IPS DF 19.7 (cell line): ENCODE results near the gene CENPVL2.
"Not testable (repeated sequence)": the region's sequence is repeated elsewhere in the genome, so short reads cannot be mapped to it uniquely, and the experiment has no call there.

ENCODE experiments used
- DNase-seq: peaks from one replicate; pipeline ENCODE4 v3.0.0-alpha.2; 2013; ENCODE audit warnings: low read depth, low spot score

The CENPVL2 gene

DNA sequence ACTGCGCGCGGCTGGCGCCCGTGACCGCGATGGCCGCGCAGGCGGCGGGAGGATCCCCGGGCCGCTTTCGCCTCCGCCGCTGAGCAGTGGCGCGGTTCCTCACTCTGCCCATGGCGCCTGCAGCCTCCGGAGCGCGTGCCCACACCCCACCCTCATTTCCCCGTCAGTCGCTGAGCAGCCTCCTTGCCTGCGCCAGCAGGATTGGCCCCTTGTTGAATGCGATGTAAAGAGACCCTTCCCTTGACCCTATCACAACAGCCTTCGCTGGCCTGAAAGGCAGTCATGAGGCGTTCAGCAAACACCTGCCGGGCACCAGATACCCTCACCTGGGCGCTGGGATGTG is at the start of gene CENPVL2:
TSS of gene CENPVL2 (minus strand) at position 112 of the 343 bp plus-strand sequence. CDS start at position 112, 0 bp downstream.
- not testable (repeated sequence) for DNase-seq

GRCh38 chrX:51728202-51728601 is 45.6 kb upstream of the CENPVL2 start:
- DNase-seq: no peak

GRCh38 chrX:51712943-51713647 is 30.5 kb upstream of the CENPVL2 start:
- DNase-seq: not testable (repeated sequence)

DNA sequence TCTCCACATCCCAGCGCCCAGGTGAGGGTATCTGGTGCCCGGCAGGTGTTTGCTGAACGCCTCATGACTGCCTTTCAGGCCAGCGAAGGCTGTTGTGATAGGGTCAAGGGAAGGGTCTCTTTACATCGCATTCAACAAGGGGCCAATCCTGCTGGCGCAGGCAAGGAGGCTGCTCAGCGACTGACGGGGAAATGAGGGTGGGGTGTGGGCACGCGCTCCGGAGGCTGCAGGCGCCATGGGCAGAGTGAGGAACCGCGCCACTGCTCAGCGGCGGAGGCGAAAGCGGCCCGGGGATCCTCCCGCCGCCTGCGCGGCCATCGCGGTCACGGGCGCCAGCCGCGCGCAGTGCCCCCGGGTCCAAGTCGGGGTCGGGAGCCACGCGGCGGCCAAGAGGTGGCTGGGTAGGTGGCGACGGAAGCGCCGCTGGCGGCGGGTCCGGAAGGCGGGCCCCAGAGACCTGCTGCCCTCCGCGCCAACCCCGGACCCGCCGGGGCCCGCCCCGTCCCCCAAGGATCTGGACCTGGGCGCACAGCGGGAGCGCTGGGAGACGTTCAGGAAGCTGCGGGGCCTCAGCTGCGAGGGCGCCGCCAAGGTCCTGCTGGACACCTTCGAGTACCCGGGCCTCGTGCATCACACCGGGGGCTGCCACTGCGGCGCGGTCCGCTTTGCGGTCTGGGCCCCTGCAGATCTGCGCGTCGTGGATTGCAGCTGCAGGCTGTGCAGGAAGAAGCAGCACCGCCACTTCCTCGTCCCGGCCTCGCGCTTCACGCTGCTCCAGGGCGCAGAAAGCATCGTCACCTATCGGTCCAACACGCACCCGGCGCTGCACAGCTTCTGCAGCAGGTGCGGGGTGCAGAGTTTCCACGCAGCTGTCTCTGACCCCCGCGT is 27.9 kb upstream of the CENPVL2 start, which contains the start of gene CENPVL1:
TSS of gene CENPVL1 (plus strand) at position 236 of the 888 bp plus-strand sequence. CDS start at position 236, 0 bp downstream.
- DNase-seq: not testable (repeated sequence)

DNA sequence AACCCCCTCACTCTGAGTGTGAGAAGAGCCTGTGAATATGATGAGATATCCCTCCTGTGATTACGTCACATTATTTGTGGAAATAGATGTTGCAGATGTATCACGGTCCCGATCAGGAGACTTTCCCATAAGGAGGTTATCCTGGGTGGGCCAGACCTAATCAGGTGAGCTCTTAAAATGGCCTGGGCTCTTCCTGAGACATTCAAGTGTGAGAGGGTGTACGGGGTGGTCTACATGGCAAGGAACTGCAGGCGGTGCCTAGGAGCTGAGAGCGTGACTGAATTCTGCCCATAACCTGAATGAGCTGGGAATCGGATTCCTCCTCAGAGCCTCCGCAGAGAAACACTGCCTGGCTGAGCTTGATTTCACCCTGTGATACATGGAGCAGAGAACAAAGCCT is 14.8 kb upstream of the CENPVL2 start:
- no peak for DNase-seq

GRCh38 chrX:51694254-51694653 is 11.6 kb upstream of the CENPVL2 start:
- no peak for DNase-seq

GRCh38 chrX:51681808-51682719 is 567 bp downstream of the CENPVL2 start:
- not testable (repeated sequence) for DNase-seq

DNA sequence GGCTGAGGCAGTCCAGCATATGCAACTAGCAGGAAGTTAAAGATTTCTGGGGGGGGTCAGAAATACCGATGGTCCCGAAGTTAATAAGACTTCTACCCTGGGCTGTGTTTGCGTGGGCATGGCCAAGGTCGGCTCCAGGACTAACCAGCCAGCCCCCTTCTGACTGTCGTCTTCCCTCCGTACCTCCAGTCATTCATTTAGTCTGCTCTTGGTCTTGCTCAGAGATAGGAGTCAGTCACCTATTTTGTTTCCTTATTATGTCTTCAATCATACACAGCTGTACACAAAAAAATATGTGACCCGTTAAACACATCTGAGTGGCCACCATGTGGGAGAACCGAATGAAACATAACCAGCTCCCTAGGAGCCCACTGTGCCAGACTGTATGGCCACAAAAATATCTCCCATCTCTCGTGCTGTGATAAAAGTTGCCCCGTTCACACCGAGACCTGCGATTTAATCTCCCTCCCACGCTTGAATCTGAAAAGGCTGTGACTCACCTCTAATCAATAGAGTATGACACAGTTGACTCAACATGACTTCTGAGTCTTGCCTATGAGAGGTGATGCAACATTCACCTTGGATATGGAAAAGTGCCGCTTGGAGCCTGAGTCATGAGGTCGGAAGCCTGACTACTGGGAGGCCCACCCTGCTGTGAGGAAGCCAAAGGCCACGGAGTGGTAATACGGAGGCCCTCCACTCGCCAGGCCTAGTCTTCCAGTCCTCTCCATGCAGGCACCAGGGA is 2.8 kb downstream of the CENPVL2 start:
- not testable (repeated sequence) for DNase-seq

DNA sequence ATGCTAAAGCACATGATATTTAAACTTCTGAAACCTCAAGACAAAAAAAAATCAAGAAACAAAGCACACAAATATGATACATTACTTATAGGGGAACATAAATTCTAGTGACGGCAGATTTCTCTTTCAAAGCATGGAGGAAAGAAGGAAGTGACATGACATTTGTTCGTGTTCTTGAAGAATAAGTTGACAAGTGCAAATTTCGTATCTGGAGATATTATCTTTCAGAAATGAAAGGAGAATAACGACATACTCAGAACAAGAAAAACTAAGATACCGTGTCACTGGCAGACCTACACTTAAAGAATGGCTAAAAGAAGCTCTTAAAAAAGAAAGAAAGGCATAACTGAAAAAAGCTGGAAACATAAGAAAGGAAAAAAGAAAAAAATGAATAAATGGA is 16.6 kb downstream of the CENPVL2 start:
- DNase-seq: no peak

GRCh38 chrX:51643377-51643776 is 39.3 kb downstream of the CENPVL2 start:
- no peak for DNase-seq

DNA sequence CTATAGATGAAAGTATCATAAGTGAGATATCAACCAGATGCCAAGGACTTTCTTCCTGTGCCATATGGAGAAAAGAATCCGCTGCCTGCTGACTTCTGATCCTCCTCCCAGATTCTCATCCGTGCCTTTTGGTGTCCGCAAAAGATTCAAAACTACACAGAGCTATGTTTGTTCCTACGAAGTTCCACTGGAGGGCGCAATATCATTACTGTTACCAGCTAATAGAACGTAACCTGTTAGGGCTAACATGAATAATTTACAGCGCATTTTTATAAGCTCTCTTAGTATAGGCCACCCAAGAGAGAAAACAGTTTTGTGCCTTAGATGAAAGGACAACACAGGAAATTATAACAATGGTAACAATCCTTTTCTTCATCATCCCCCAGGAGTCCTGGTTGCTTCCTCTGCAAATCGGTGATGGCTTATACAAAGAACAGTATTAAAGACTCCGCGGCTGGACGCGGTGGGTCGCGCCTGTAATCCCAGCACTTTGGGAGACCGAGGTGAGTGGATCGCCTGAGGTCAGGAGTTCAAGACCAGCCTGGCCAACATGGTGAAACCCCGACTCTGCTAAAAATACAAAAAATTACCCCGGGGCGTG is 41.1 kb downstream of the CENPVL2 start:
- no peak for DNase-seq

- not testable (repeated sequence) for DNase-seq
Observed at GRCh38 chrX:51636511-51636910, 46.1 kb downstream of the CENPVL2 start.
